Mammary epithelial cell (primary cell): Measurements from ENCODE around the gene SORCS2.

Experiments
- EZH2 ChIP-seq: IDR thresholded peaks from 2 replicates; pipeline ENCODE4 v1.6.1; 2012; ENCODE audit warnings: low read length, inconsistent platforms, borderline replicate concordance
- TF ChIP-seq, protein P1 (sequence below), 2 donors: IDR thresholded peaks in 1 of 2; conservative IDR thresholded peaks in 1 of 2; 2 replicates each; pipeline ENCODE4 v1.5.1; 2011 to 2012; ENCODE audit warnings: inconsistent platforms in 2 of 2, low read length in 2 of 2, mild to moderate bottlenecking in 2 of 2, control low read depth in 1 of 2, low read depth in 1 of 2; ENCODE audit not compliant: insufficient read depth in 1 of 2; ENCODE audit errors: extremely low read depth in 1 of 2

DNA sequence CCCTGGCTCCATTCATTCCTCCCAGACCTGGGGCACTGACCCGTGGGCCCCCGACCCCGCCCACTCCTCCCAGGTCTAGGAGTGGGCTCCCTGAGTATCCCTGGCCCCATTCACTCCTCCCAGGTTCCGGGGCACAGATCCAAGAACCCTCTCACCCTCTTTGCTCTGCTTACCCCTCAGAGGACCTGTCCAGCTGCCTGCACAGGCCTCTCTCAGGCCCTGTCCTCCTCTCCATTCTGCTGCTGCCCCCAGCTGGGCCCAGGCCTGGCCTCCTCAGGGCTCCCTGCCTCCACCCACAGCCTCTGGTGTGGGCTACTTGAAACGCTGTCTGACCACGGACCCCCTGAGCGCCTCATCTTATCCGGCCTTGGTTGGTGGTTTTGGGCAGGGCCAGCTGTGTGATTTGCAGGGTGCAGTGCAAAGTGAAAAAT lies 460.1 kb downstream of the SORCS2 start:
- TF ChIP-seq, protein P1, sequence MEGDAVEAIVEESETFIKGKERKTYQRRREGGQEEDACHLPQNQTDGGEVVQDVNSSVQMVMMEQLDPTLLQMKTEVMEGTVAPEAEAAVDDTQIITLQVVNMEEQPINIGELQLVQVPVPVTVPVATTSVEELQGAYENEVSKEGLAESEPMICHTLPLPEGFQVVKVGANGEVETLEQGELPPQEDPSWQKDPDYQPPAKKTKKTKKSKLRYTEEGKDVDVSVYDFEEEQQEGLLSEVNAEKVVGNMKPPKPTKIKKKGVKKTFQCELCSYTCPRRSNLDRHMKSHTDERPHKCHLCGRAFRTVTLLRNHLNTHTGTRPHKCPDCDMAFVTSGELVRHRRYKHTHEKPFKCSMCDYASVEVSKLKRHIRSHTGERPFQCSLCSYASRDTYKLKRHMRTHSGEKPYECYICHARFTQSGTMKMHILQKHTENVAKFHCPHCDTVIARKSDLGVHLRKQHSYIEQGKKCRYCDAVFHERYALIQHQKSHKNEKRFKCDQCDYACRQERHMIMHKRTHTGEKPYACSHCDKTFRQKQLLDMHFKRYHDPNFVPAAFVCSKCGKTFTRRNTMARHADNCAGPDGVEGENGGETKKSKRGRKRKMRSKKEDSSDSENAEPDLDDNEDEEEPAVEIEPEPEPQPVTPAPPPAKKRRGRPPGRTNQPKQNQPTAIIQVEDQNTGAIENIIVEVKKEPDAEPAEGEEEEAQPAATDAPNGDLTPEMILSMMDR (conservative IDR thresholded peaks at IDR 0.05 in 1 of 2, IDR thresholded peaks at IDR 0.05 in 1 of 2; ENCODE audit: extremely low read depth in 1 of 2, insufficient read depth in 1 of 2, low read depth in 1 of 2, low read length in 2 of 2): no peak
- no peak for TF ChIP-seq EZH2
